ENCODE data around the gene ANKAR. TPM values are rescaled to one million over a fixed set of nuclear protein-coding genes. Genes with fewer than 3 reads are reported as not detected.

The ANKAR gene
- total RNA-seq, 4 donors from 2014 or later: 13.2 to 18.1 (median 15.6) TPM

DNA sequence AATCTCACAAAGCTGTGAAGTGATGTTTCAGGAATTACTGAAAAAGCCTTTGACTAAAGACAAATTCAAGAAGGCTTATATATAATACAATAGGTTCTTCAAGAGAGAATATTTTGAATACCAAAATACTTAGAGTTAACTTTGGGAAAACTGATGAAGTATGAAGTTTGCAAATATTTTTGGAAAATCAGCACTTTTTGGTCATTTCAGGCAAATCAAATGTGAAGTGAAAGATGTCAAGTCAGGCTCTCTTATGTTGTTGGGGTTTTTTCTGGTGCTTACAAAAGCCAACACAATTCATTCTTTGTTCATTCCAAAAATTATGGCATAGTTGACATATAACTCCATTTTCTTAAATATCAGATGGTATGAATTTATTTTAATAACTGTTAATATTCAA, 27.9 kb upstream of the ANKAR start:
- TF ChIP-seq, protein P1, sequence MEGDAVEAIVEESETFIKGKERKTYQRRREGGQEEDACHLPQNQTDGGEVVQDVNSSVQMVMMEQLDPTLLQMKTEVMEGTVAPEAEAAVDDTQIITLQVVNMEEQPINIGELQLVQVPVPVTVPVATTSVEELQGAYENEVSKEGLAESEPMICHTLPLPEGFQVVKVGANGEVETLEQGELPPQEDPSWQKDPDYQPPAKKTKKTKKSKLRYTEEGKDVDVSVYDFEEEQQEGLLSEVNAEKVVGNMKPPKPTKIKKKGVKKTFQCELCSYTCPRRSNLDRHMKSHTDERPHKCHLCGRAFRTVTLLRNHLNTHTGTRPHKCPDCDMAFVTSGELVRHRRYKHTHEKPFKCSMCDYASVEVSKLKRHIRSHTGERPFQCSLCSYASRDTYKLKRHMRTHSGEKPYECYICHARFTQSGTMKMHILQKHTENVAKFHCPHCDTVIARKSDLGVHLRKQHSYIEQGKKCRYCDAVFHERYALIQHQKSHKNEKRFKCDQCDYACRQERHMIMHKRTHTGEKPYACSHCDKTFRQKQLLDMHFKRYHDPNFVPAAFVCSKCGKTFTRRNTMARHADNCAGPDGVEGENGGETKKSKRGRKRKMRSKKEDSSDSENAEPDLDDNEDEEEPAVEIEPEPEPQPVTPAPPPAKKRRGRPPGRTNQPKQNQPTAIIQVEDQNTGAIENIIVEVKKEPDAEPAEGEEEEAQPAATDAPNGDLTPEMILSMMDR (IDR thresholded peaks at IDR 0.05; ENCODE audit: low read depth): no peak

DNA sequence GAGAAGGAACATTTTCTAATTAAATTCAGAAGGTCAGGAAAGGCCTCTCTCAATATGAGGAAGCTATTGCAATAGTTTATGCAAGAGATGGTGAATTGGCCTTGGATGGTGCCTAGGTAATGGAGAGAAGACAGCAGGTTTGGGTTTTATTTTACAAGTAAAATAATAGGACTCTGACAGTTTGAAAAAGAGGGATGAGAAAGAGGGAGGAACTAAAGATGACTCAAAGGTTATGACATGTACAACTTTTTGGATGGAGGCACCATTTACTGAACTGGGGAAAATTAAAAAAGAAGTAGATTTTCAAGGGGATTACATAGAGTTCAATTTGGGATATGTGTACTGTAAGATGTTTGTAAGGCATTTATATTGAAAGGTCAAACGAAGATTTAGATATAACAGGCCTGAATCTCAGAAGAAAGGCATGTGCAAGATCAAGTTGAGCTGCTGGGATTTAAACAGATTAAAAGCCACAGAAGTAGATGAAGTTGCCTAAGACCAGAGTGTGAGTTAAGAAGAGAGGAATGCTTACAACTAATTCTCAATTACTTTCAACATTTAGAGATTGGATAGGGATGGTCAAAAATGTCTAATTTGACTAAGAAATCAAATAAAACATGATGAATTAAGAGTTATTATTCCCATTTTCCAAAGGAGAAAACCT, 25.5 kb upstream of the ANKAR start:
- TF ChIP-seq, protein P1 (IDR thresholded peaks at IDR 0.05; ENCODE audit: low read depth): no peak

DNA sequence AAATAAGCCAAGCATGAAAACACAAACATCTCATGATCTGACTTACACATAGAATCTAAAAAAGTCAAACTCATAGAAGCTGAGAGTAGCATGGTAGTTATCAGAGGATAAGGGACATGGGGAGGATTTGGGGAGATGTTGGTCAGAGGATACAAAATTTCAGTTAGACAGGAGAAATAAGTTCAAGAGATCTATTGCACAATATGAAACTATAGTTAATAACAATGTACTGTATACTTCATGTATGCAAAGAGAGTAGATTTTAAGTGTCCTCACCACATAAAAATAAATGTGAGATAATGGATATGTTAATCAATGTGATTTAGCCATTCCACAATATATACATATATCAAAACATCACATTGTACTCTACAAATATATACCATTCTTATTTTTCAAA, 23.2 kb upstream of the ANKAR start:
- TF ChIP-seq, protein P1 (IDR thresholded peaks at IDR 0.05; ENCODE audit: low read depth): no peak

DNA sequence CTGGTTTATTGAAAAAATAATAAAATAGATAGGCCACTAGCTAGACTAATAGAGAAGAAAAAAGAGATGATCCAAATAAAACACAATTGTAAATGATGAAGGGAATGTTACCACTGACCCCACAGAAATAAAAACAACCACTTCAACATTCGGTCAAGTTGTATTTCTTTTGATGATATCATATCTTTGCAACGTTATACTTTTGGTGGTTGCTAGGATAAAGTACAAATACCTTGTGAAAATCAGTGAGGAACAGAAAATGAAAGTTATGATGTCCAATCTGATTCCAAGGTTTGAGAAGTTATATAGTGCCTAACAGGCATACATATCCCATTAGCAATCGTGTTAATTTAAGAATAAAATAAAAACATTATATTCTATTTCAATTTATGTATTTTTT, 19.8 kb upstream of the ANKAR start:
- TF ChIP-seq, protein P1 (IDR thresholded peaks at IDR 0.05; ENCODE audit: low read depth): no peak

DNA sequence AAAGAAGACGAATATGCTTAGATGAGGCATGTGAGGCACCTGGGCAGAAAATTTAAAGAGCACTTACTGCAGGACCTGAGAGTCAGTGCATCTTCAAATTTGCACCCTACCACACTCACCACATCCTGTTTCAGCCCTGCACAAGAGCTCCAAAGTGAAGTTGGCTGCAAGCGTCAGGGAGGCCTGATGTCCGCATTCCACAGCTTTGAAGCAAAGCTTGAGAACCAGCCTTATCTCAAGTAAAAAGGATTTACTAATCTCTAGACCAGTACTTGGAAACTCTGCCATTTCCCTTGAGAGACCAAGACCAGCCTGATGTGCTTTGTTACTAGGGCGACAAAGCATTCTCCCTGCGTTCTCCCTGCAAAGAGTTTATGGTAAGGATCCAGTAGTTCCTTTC, 16.6 kb upstream of the ANKAR start:
- TF ChIP-seq, protein P1 (IDR thresholded peaks at IDR 0.05; ENCODE audit: low read depth): no peak

DNA sequence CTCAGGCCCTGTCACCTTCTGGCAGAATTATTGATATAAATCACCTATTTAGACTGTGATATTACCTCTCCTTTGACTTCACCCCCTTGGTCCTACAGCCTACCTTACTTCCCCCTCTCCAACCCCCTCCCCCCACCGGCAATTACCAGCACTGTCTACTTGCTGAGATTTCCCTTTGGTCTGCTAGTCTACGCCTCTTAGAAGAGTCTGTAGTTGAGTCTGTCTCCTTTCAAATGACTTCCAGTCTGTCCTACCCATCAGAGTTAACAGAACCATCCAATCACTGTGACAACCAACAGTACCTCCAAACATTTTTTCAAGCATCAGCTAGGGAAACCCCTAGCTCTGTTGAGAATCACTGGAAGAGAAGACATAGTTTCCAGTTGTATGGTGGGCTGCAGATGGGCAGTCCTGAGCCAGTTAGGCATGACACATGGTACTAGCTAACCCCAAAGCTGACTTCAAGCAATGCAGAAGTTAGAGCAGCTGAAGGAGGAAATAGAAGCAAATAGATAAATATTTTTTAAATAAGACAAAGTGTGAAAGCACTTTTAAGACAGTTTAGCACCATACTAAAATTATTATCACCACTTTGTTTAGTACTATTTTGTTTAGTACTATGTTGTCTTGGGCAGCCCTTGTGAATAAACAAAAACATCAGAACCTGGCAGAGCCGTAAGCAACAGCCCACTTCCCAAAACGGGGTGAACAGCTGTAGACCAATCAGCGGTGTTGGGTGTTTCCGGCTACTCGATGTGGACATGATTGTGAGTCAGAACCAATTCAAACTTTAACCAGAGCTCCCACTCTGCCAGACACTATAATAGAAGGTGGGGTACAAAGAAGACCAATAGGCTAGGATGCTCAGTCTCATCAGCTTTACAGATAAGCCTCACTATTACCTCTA, 15.9 kb upstream of the ANKAR start:
- TF ChIP-seq, protein P1 (IDR thresholded peaks at IDR 0.05; ENCODE audit: low read depth): no peak

DNA sequence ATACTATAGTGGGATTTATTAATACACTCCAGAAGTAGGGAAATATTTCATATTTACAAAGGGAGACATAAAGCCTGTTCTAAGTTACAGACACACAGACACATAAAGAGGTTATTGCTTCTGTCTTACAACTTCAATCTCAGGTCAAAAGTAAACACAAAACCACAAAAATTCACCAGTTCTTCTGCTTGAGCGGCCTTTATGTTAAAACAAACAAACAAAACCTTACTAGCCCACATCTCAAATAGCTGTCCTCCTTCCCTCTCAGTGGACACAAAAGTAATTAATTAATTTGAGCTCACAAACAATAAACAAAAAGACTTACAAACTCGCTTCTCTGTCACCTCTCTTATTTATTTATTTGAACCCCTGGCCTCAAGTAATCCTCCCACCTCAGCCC, 14.7 kb upstream of the ANKAR start:
- TF ChIP-seq, protein P1 (IDR thresholded peaks at IDR 0.05; ENCODE audit: low read depth): no peak
